Upper lobe of left lung (tissue), 4 donors: Measurements from ENCODE around the gene CGAS.

Source experiments
- POLR2A ChIP-seq, 4 donors: fragments of 450-650 bp; IDR thresholded peaks; one replicate each; pipeline ENCODE4 v1.5.1; 2016 to 2017; ENCODE audit warnings: antibody characterized with exemption in 4 of 4, mild to moderate bottlenecking in 2 of 4
- POLR2AphosphoS5 ChIP-seq, 2 donors: sonication (generic); formaldehyde crosslinking; IDR thresholded peaks; one replicate each; pipeline ENCODE4 v1.5.1; 2017; ENCODE audit warnings: antibody characterized with exemption in 2 of 2
- TF ChIP-seq, protein P1 (sequence below), 6 experiments: fragments of 450-650 bp in 4 of 6; fragments of 200-600 bp in 2 of 6; sonication (generic) in 2 of 6; IDR thresholded peaks; one replicate each; pipeline ENCODE4 v1.5.1; 2016 to 2019; ENCODE audit warnings: antibody characterized with exemption in 6 of 6

DNA sequence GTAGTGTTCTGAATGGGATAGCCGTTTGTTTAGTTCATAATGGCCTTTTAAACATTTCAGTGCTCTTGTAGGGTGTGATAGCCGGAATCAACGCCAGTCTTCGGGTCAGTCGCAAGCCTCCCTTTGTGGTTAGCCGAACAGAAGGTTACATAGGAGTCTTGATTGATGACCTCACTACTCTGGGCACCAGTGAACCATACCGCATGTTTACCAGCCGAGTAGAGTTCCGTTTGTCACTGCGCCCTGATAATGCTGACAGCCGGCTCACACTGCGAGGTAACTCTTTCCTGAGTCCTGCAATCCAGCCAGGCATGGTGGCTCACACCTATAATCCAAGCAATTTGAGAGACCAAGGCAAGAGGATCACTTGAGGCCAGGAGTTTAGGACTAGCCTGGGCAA, 29.9 kb upstream of the CGAS start:
- TF ChIP-seq, protein P1, sequence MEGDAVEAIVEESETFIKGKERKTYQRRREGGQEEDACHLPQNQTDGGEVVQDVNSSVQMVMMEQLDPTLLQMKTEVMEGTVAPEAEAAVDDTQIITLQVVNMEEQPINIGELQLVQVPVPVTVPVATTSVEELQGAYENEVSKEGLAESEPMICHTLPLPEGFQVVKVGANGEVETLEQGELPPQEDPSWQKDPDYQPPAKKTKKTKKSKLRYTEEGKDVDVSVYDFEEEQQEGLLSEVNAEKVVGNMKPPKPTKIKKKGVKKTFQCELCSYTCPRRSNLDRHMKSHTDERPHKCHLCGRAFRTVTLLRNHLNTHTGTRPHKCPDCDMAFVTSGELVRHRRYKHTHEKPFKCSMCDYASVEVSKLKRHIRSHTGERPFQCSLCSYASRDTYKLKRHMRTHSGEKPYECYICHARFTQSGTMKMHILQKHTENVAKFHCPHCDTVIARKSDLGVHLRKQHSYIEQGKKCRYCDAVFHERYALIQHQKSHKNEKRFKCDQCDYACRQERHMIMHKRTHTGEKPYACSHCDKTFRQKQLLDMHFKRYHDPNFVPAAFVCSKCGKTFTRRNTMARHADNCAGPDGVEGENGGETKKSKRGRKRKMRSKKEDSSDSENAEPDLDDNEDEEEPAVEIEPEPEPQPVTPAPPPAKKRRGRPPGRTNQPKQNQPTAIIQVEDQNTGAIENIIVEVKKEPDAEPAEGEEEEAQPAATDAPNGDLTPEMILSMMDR (IDR thresholded peaks at IDR 0.05): no peak
- TF ChIP-seq POLR2A (IDR thresholded peaks at IDR 0.05) (no peak), POLR2AphosphoS5 (IDR thresholded peaks at IDR 0.05) (no peak)
